Measurements from ENCODE around the gene DDAH2.

DDAH2 gene

GRCh38 chr6:31760790-31761189, 31.7 kb upstream of the DDAH2 start:
- no peak for DNase-seq (ENCODE audit: low spot score)

DNA sequence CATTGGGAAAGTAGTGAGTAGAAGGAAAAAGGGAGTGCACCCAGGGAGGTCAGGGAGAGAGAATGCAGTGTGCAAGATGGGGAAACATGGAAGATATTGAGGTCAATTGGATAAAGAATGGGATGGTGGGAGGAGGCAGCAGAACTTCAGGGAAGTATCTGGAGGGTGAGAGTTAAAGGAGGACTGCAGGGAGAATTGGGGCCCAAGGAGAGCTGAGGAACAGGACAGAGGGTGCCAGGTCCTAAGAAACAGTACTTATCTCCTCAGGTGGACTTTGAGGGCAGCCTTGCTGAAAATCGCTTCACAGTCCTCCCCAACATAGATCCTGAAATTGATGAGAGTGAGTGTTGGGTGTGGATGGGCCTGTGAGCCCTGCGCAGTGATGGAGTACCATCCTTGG, 29.2 kb upstream of the DDAH2 start:
- DNase-seq (ENCODE audit: low spot score) = no peak

DNA sequence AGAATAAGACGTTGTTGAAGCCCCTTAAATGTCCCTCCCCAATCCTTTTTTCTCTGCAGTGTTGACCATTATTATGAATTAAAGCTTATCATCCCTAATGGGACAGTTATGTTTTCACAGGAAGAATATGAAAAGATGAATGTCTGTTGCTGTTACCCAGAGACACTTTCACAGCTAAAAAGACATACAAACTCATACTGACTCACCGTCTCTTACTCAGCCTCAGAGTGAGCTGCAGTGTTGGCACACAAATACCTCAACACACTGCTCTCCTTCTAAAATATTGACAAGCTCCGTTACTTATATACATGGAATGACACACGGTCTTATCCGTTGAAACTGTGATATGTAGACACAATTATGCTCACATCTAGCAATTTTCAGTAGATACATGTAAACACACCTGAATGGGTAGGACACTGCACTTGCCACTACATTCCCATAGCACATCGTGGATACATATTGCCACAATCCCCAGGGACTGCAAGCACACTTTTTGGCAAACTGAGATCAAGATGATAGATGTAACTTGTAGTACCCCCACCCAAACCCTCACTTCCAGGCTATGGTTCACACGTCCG, 23.7 kb upstream of the DDAH2 start:
- DNase-seq (ENCODE audit: low spot score) = peak; percentile 74

DNA sequence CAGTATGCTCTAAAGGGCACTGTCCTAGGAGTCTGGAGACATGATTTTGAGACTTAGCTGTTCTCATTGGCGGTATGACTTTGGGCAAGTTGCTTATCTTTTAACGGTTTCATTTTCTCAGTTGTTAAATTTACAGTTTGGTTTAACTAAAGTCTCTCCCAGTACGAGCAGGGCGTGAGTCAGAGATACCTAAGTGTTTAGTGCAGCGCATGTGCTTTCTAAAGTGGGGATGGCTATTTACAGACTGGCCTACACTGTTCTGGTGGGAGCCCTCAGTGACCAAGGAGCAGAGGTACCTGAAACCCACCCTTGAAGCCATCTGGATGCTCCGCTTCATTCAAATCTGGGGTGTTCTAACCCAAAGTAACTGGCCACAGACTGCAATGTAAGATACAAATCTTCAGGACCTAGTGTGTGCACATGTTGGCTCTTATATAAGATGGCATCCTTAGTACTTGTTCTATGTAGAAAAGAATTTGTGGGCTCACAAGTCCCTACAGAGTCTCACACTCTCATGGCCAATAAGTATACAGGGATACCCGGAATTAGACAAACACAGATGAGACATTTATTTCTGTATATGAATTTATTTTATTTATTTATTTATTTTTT, 21.4 kb upstream of the DDAH2 start:
- DNase-seq (ENCODE audit: low spot score) = no peak

- no peak for DNase-seq (ENCODE audit: low spot score)
These were observed 20.4 kb upstream of the DDAH2 start for GRCh38 chr6:31749301-31750036.

DNA sequence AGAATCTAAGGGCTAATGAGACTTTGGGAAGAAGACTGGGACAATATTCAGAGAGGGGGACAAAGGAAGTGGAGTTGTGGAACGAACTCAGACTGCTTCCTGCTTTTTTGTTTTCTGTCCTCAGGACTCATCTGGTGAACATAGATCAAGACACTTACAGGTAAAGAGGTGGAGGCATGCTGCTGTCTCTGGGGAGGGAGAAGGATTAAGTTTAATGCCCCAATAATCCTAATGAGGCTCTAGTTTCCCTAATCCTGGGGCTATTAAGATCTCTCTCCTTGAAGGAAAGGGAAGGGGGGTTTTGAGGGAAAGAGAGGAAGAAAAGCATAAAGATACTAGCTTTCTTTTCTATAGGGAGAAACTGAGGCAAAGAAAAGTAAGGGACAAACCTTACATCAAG, 15.3 kb upstream of the DDAH2 start:
- DNase-seq (ENCODE audit: low spot score) = no peak

- no peak for DNase-seq (ENCODE audit: low spot score)
These were observed 13.8 kb upstream of the DDAH2 start for GRCh38 chr6:31742894-31743293.

- no peak for DNase-seq (ENCODE audit: low spot score)
These were observed 12.7 kb upstream of the DDAH2 start for GRCh38 chr6:31741815-31742214.

DNA sequence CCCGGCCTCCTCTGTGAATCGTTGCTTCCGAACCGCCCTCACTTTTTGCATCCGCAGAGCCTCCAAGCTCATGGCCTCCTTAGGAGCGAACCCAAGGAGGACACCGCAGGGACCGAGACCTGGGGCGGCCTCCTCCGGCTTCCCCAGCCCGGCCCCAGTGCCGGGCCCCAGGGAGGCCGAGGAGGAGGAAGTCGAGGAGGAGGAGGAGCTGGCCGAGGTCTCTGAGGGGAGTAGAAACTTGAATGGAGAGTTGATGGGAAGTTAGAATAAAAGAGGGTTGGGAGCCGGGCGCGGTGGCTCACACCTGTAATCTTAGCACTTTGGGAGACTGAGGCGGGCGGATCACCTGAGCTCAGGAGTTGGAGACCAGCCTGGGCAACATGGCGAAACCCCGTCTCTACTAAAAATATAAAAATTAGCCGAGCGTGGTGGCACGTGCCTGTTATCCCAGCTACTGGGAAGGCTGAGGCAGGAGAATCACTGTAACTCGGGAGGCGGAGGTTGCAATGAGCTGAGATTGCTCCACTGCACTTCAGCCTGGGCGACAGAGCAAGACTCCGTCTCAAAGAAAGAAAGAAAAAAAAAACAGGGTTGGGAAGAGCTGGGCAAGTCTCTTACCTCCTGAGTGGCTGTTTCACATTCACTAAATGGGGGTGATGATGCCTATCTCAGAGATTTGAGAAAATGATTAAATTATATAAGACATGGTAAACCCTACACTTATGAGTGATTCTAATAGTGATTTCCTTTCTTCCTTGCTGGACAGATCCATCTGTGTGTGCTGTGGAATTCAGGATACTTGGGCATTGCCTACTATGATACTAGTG, 11.5 kb upstream of the DDAH2 start:
- DNase-seq (ENCODE audit: low spot score) = peak; percentile 53

DNA sequence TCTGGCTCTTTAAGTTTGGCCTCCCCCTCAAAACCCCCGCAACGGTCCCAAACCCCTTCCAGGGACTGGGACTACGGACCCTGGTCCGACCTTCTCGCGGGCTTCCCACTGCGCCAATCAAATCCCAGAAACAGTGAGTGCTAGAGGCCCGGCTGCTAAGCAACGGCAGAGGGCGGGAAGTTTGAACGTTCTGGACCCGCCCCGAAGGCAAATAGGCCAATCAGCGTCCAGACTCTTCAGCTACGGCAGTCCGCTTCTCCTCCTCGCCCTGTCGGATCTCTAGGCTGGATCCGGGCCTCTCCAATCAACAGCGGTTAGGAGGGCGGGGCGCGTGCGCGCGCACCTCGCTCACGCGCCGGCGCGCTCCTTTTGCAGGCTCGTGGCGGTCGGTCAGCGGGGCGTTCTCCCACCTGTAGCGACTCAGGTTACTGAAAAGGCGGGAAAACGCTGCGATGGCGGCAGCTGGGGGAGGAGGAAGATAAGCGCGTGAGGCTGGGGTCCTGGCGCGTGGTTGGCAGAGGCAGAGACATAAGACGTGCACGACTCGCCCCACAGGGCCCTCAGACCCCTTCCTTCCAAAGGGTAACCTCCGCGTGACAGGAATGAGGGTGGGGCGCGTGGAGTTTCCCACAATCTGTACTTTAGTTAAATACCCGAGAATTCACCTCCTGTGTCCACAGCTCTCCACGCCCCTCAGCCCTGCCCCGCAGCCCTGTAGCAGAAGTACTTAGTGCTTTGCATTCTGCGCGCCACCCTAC, 10.7 kb upstream of the DDAH2 start, which contains the start of gene MSH5:
TSS of gene MSH5 (plus strand) at position 367 of the 758 bp plus-strand sequence. CDS start 462 bp downstream, outside the sequence.
- peak; percentile 98 for DNase-seq (ENCODE audit: low spot score)

DNA sequence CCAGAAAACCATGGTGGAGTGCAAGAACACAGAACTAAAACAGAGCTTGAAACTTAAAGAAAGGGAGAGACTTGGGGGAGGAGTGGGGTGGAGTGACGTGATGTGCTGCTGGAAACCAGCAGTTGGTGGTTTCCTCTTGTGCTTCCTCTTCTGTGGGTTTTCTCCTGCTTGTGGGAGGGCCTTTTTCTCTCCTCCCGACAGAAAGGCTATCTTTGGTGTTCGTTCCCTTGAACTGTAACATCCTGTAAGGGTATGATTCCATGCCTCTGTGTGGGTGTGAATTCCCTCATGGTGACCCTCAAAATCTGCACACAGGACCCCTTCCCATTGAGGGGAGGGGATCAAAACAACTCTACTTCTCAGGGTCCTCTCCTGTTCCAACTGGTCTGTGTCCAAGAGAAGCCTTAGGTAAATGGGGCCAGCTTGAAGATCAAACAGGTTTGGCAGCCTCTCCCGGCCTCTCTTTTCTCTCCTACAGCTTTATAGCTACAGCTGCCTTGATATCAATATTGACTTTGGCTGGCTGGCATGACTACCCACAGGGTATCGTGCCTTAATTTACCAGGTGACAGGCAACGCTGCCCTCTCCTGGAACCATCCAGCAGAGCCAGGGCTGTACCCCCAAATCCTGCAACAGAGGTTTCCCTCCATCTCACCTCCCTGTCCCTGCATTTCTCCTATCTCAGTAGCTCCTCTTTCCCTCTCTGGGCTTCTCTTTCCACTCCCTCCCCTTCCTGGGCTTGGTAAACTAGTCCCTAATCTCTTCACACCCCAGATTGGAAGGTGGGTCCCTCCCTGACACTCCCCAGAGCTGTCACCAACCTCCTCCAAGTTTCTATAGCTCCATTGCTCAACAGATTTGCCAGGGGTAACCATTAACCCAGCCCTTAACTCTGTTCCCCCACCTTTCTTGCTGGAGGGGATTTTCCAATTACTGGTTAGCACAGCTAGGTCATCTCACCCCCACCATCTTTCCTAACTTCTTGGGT, 9.2 kb upstream of the DDAH2 start:
- peak; percentile 67 for DNase-seq (ENCODE audit: low spot score)

GRCh38 chr6:31737315-31737990, 8.4 kb upstream of the DDAH2 start:
- no peak for DNase-seq (ENCODE audit: low spot score)

DNA sequence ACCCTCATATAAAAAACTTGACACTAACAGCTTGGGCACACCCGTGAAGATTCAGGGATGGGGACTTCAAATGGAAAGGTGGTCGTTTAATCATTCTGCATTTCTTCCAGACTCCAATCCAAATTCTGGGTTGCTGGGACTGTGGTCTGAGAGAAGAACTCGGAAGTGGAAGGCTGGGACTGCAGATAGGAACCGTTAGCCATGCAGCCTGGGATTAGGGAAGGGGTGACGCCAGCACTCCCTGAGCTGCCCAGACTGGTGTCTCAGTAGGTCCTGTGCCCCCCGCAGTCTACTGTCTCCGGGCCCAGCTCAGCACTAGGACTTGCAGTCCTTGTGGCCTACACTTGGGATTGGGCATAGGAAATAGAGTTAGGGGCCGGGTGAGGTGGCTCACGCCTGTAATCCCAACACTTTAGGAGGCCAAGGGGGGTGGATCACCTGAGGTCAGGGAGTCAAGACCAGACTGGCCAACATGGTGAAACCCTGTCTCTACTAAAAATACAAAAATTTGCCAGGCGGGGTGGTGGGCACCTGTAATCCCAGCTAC, 7.7 kb upstream of the DDAH2 start:
- no peak for DNase-seq (ENCODE audit: low spot score)

DNA sequence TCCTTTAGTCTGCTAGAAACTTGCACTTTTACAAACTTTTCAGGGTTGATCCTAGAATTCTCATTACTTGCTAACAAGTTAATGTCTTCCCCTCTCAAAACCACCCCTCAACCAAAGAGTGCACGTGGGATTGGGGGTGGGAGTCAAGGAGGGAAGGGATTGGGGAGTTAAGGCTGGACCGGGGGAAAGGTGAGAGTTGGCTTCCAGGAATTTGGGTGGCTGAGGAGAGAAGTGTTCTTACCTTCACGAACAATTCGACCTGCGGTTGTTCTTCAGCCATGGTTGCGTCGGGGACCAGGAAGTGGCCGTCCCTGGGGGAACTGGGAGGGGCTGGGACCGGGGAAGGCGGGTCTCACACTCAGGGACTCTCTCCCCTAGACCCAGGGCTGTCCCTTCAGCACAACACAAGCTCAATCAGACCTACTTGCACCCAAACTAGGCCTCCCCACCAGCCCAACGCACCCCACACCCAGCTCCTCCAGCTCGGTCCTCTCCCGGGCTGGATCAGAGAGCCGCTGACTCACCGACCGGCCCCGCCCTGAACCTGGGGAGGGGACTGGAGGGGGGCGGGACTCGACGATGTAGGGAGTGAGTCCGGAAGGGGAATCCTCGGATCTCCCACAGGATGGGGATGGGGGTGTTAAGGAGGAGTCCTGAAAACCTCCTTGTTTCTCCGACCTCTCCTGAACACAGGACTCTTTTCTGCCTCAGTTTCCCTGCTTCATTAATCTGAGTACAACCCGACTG, 7.1 kb upstream of the DDAH2 start, which contains the start of gene CLIC1:
TSS of gene CLIC1 (minus strand) at position 510 of the 747 bp plus-strand sequence. CDS start at position 280, 230 bp downstream.
- DNase-seq (ENCODE audit: low spot score) = peak; percentile 90

- DNase-seq (ENCODE audit: low spot score) = peak; percentile 66
These were observed 5.8 kb upstream of the DDAH2 start for GRCh38 chr6:31734821-31735406.

DNA sequence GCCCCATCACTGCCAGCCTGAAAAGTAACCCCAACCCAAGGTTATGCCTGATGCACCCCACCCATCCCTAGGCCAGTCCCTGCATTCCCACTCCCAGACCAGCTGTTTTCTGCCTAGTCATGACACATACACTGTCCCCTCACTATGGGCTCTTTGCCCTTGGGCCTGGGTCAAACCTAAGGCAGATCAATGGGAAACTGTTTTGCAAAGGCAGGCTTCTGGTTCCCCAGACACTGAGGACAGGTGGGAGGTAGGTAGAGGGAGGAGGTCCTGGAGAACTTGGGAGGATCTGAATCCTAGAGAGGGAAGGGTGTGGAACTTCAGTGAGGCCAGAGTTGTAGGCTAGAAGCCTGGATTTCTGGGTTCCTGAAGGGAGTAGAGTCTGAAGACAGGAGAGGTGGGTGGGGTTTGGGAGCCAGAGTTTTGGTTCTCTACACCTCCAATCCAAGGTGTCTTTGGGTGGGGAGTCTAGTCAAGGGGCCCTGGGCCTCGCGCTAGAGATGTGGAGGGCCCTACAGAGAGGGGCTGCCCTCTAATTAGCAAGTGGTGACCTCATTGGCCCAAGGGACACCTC, 5.2 kb upstream of the DDAH2 start:
- no peak for DNase-seq (ENCODE audit: low spot score)

GRCh38 chr6:31733734-31734133, 4.6 kb upstream of the DDAH2 start:
- DNase-seq (ENCODE audit: low spot score) = no peak

DNA sequence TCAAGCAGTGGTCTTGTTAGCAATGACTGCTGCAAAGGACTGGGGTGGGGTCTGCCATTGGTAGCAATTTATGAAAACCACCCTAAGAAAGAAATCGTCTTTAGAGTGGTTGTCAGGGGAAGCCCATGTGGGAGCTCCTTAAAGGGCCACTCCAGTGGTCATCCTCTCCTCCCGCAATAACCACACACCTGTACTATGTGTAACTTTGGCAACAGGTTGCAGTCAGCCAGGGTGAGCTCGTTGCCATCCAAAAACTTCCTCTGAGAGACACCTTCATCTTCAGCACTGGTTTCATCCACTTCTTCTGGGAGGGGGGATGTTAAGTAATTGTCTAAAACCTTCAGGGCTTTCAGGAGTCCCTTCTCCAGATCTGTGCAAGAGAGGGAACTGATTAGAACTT, 2.9 kb upstream of the DDAH2 start:
- no peak for DNase-seq (ENCODE audit: low spot score)
